MM.1S (cell line): Measurements from ENCODE around the gene CNTN5.

ENCODE experiments used
- EZH2 ChIP-seq: fragments of 300-600 bp; sonication (generic); optimal IDR thresholded peaks from 2 replicates; pipeline ENCODE3; 2017; ENCODE audit warnings: low read depth, mild to moderate bottlenecking, antibody characterized with exemption, low read length, mixed read lengths
- EZH2phosphoT487 ChIP-seq: fragments of 300-600 bp; sonication (generic); IDR thresholded peaks from 2 replicates; pipeline ENCODE4 v1.6.1; 2018; ENCODE audit warnings: antibody characterized with exemption, low read length
- TF ChIP-seq, protein P1 (sequence below): fragments of 300-600 bp; sonication (generic); IDR thresholded peaks from 2 replicates; pipeline ENCODE4 v1.5.1; 2016; ENCODE audit warnings: antibody characterized with exemption, low read length, mixed read lengths

DNA sequence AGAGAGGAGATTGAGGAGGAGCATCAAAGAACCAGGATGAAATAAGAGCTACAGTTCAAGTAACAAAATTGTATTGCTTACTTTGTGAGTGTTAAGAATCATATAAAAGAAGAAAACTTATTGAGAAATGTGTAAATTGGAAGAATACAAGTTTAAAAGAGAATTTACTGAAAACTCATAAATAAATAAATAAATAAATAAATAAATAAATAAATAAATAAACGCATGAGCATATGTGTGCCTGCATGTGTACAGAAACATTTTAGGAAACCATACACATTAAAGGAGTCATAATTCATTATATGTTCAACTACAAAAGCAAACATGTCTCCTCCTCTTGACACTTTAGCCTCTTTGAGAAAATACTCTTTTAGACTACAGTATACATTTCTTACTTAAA is 42.6 kb downstream of the CNTN5 start:
- no peak for TF ChIP-seq EZH2phosphoT487
- TF ChIP-seq, protein P1, sequence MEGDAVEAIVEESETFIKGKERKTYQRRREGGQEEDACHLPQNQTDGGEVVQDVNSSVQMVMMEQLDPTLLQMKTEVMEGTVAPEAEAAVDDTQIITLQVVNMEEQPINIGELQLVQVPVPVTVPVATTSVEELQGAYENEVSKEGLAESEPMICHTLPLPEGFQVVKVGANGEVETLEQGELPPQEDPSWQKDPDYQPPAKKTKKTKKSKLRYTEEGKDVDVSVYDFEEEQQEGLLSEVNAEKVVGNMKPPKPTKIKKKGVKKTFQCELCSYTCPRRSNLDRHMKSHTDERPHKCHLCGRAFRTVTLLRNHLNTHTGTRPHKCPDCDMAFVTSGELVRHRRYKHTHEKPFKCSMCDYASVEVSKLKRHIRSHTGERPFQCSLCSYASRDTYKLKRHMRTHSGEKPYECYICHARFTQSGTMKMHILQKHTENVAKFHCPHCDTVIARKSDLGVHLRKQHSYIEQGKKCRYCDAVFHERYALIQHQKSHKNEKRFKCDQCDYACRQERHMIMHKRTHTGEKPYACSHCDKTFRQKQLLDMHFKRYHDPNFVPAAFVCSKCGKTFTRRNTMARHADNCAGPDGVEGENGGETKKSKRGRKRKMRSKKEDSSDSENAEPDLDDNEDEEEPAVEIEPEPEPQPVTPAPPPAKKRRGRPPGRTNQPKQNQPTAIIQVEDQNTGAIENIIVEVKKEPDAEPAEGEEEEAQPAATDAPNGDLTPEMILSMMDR: no peak
- TF ChIP-seq EZH2: no peak
